CD4-positive, alpha-beta T cell treated with Interleukin-15 for 4 hours (primary cell): ENCODE measurements around the gene NKAPD1.
"Not testable (repeated sequence)": the region's sequence is repeated elsewhere in the genome, so short reads cannot be mapped to it uniquely, and the experiment has no call there.

Experiments
- DNase-seq: peaks from one replicate; pipeline ENCODE4 v3.0.0-alpha.2; 2020; ENCODE audit warnings: low spot score

Gene NKAPD1

DNA sequence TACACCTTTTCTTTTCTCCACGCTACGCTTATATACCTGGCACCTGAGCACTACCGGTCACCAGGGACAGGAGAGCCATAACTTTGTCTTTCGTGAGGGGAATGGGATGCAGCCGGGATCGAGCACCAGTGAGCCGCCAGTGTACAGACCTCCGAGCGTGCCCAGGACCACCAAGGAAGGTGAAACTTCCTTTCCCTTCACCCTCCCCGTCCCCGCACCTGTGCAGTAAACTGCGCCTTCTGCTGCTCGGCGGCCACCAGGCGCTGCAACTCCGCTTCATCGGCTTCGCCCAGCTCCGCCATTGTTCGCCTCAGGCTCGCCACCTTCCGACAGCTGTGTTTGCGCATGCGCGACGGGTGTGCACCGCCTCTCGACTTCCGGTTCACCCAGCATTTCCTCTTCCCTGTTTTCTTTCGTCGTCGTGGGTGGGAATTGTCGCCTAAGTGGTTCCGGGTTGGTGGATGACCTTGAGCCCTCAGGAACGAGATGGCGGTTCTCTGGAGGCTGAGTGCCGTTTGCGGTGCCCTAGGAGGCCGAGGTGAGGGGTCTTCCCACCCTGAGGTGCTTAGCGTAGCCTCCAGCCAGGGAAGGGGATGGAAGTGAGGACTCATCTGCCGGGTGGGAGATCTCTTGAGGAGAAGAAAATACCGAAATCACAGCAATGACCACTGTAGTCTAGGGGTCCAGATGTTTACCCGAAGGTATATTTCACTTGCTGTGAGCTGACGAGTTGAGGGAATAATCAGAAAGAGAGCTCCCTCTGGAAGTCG is 12.5 kb downstream of the NKAPD1 start, which contains the start of the genes SDHD and TIMM8B:
SDHD (plus strand) TSS at position 452 of the 770 bp plus-strand sequence; CDS start at position 487, 35 bp downstream.
TIMM8B (minus strand) TSS at position 335 of the 770 bp plus-strand sequence; CDS start at position 302, 33 bp downstream.
- DNase-seq: peak; percentile 97

DNA sequence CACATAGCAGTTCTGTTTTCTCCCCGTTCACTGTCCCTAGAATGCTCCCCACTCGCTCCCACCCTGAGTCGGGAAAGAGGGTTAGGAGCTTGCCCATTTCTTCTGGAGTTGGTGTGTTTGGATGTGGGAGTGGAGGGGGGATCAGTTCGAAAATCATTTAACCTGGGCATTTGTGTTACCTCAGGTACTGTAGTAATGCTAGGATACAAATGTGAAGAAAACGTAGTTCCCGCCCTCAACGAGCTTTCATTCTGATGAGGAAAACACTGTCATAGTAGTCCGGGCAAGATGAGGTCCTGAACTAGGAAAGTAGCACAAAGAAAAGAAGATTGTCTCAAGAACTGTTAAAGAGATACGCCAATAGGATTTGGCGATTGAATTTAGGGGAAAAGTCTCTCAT is 13.1 kb downstream of the NKAPD1 start:
- DNase-seq: no peak

DNA sequence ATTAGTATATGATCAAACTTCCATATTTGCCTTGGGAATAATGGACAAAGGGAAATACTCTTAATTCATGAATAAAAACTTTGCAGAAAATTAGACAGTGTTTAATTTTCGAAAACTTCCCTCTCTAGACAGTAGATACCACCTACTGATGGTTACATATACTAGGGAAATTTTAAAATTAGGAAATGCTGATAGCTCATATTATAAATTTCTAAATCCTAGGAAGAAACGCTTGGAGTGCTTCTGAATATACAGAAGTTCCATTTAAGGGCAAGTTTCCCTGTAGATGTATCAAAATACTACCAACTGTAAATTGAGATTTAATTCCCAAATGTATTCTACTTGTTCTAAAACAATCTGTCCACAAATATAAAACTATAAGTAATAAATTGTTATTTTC is 21.2 kb downstream of the NKAPD1 start:
- not testable (repeated sequence) for DNase-seq

DNA sequence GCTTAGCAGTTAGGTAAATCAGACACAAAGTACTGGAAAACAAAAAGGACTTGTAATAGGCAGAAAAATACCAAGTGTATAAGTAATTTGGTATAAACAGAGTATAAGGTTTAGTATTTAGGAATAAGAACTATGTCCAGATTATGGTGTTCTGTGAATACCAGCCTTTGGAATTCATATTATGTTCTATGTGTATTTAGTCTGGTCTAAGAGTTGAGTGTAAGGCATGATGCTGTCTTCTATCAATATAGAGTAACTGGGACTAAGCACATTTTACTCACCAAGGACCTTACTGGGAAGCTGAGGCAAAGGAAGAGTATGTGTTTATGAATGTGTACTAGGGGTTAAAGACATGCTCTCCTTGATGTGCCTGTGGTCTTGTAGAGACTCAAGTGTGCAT is 22.1 kb downstream of the NKAPD1 start:
- DNase-seq: no peak

DNA sequence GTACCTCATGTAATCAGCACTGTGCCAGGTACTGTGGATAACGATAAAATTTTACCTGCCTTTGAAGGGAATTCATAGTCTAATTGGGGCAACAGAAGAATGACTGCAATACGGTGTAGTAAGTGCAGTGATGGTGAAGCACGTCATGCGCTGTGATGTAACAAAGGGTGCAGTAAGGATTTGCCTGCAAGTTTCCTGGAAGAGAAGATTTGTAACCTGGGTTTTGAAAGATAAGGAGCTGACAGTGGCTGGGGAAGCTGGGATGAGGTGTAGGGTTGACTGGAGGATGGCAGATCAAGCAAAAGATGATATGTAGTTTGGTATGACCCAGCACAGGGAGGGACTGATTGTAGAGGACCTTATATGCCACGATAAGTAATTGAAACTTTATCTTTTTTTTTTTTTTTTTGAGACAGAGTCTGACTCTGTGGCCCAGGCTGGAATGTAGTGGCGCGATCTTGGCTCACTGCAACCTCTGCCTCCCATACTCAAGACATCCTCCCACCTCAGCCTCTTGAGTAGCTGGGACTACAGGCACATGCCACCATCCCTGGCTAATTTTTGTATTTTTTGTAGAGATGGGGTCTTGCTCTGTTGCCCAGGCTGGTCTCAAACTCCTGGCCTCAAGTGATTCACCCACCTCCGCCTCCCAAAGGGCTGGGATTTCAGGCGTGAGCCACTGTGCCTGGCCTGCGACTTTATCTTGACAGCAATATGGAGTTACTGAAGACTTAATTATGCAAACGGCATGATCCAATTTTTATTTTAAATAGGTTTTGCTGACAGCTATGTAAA is 23.8 kb downstream of the NKAPD1 start:
- no peak for DNase-seq

DNA sequence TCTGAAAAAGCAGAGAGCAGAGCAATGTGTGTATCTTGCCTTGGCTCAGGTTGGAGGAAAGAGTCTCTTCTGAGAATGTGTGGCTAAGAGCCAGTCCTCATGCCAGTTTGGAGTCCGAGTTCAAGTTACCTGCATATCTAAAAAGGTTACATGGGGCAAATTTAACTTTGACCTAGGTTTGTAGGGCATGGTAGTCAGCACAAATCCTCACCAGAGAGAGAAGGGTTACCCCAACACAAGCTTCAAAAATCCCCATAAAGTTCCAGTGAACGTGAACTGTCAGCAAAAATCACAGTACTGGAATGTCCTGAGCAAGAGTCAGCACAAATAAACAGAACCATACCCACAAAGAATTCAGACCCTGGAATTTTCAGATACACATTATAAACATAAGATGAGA is 26.4 kb downstream of the NKAPD1 start:
- DNase-seq: no peak

DNA sequence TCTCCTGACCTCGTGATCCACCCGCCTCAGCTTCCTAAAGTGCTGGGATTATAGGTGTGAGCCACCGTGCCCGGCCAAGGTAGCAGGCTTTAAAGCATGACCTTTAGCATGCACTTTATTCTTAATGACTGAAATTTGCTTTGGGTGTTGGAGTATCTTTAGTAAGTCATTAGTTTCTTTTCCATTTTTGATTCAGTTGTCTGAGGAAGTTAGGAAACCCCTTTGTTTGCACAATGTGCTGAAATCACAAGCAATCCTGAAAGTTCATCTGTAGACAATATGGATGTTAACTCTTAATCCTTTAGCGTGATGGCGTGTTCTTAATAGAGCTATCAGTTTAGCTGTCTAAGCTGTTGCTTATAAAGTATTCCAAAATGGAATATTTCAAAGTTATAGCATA is 29.3 kb downstream of the NKAPD1 start:
- DNase-seq: no peak

DNA sequence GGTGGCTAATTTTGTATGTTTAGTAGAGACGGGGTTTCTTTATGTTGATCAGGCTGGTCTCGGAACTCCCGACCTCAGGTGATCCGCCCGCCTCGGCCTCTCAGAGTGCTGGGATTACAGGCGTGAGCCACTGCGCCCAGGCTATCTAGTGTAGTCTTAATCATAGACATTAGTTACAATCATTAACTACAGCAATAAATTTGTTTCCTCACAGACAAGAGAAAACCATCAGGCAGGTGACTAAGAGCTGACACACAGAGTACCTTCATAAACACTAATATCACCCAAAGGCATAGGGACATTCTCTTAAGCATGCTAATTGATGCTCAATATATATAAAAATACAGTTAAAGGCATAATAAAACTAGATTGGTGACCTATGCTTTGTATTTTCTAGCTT is 32.0 kb downstream of the NKAPD1 start:
- no peak for DNase-seq

DNA sequence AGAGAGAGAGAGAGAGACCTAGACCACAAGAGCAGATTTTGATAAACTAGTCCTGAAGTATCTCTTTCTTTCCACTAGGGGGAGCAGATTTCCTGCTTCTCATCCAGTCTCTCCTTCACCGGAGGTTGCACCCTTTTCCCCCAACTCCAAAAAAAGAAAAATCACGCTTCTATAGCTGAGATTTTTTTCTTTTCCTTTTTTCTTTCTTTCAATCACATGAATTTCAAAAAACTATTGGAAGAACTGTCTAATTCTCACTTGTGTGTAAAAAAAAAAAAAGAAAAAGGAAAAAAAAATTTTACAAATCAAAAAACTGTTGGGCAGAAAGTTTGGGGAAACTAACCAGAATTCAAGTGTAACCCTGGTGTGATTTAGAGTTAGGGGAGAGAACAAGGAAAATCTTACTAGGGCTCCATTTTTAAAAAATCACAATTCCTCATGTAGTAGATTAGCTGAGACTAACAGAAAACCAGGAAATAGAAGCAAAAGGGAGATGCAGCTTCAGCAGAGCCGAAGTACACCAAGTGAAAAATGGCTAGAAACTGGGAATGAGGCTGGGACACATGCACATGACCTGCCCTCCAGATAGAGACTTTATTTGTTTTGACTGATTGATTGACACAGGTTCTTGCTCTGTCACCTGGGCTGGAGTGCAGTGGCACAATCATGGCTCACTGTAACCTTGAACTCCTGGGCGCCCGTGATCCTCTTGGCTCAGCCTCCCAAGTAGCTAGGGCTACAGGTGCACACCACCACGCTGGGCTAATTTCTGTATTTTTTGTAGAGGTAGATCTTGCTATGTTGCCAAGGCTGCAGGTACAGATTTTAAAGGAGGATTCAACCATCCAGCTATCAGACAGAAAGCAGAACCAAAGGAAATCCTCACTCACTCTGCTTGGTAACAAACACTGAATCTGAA is 39.7 kb downstream of the NKAPD1 start:
- peak; percentile 35 for DNase-seq

DNA sequence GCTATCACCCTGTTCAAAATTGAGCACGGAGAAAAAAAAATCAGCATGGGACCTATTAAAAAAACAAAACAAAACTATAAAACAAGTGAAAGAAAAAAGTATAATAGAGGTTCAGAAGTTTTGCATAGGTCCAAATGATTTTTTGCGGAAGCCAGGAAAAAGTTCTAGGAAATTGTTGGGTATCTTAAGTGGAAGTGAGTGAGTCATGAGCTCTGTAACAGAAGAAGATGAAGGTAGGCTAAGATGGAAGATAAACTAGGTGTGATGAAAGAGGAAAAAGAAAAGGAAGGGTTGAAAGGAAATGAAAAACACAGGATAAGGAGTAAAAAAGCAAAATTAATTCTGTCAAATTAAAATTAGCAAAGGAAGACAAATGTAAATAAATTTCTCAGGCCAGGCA is 40.4 kb downstream of the NKAPD1 start:
- DNase-seq: no peak

DNA sequence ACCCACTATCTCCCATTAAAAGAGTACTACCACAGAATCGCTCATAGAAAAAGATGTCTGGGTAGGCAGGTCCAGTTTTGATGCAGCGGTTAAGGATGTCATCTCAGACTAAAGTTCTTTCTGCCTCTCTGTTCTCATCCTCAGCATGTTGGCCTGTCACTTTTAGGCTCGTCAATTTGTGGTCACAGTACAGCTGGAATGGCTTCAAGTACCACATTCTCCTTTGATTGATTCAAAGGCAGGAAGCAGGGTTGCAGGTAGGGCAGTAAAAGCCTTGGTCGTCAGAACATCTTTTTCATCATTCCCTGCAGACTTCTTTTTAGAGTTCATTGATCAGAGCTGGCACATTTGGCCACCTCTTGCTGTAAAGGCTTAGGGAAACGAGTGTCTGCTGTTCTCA is 41.3 kb downstream of the NKAPD1 start:
- DNase-seq: no peak

DNA sequence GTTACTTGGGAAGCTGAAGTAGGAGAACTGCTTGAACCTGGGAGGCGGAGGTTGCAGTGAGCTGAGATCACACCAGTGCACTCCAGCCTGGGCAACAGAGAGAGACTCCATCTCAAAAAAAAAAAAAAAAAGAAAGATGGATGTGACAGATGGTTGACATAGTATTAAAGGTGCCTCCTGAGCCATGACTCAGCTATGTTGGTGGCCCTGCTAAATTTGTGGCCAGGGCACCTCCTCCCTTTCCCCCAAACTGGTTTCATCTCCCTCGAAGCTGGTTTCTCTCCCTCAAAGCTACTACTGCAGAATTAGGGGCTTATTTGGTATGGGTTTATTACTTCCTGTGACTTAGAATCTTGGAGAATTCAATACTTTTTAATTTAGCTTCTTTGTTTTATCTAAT is 44.1 kb downstream of the NKAPD1 start:
- no peak for DNase-seq

DNA sequence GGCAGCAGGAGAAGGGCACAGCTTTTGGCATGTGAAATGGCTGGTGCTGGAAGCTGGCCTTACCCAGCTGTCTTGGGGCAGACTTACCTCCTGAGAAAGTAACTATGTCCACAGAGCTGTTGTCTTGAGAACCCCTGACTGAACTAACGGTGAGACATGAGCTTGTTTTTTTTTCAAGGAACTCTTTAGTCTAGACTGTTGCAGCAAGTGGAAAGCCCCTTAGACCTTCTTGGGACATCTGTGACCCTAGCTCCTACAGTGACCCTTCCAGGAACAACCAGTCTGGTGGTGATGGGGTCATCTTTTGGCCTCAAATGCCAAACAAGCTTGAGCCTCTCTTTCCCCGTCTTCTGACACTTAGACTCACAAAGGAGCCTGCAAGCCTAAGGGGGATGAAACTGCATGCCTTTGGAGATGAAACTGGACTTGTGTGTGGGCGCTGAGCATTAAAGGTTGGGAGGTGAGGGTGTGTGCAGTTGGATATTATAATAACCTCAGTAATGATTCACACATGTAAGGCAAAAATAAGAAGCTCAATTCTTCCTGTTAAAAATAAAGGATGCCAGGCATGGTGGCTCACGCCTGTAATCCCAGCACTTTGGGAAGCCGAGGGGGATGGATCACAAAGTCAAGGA is 48.0 kb downstream of the NKAPD1 start:
- no peak for DNase-seq

DNA sequence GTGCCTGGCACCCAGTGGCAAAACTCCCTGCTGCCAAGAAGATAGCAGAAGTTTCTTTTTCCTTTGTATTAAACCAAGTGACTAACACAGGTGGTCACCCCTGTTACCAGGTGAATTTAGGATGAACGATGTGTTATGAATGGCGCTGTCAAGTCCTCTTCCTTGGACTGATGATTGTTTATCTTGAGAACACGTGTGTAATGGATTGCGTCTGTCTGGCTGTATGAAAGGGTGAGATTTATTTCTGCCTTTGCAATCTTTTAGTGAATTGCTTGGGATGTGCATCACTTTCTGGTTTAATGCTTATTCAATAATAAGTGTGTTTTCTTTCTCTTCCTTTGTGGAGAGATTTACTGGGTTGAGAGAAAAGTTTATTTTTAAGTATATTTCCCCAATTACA is 49.0 kb downstream of the NKAPD1 start:
- DNase-seq: no peak

DNA sequence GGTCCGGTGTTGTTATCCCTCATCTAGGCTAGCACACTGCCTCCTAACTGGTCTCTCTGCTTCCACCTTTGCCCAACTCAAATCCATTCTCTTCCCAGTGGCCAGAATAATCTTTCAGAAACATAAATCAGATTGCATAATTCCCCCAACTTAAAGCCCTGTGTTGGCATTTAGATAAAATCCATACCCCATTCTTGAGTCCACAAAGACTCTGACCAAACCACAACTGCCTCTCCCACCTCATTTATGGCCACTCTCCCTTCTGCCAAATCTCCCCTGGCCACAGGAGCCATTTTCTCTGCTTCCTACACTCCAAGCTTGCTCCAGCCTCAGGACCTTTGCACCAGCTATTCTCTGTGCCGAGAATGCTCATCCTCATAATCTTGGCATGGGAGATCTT is 53.0 kb downstream of the NKAPD1 start:
- DNase-seq: no peak

DNA sequence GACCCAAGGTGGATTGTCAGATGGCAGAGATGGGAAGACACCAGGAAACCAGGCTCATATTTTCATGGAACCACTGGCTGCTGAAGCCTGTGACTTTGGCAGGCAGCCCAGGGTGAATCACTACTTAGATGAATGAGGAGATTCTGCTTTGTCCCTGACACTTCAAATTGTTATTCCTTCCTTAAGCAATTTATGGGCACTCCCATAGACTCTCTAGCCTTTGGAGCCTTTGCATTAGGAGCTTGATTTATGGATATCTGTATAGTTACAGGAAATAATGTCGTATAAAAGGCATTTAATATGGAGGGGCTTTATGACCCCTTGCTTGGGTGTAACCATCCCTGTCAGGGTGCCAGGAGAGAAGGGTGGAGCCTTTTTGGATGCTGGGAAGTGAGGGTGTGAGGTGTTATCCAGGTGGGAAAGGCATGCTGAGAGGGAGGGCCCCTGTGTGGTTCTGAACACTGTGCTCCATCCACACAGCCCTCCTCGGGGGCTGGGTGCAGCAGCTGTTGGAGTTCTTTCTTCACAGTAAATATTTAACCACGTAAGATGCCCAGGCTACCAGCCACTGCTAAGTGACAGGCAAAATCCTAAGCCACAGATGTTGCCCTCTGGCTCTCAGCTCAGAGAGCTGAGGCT is 54.5 kb downstream of the NKAPD1 start:
- DNase-seq: no peak

DNA sequence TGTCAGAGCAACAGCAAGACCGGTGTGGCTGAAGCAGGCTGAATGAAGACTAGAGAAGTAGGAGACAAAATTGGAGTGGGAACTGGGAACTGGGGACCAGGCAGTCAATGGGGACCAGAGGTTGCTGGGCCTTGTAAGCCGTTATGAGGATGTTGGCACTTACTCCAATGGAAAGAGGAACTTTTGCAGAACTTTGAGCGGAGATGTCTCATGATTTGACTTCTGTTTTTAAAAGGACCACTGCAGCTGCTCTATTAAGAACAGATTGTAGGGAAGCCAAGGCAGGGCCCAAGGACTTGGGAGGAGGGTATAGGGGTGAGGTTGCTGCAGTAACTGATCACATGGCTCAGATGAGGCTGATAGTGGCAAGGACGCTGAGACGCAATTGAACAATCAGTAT is 55.6 kb downstream of the NKAPD1 start:
- no peak for DNase-seq

DNA sequence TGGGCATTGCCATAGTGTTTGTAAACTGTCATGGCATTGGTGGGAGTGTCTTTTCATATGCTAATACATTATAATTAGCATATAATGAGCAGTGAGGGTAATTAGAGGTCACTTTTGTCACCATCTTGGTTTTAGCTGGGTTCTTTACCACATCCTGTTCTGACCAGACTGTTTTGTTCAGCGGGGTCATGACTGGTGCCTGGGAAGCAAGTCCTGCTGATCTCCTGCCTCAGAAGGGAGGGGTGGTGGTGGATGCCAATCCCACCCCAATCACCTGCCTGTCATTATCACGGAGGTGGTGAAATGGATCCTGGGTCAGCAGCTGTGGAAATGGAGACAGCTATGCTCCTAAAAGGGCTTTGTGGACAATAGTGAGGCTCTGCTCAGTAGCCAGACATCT is 58.6 kb downstream of the NKAPD1 start:
- DNase-seq: no peak

DNA sequence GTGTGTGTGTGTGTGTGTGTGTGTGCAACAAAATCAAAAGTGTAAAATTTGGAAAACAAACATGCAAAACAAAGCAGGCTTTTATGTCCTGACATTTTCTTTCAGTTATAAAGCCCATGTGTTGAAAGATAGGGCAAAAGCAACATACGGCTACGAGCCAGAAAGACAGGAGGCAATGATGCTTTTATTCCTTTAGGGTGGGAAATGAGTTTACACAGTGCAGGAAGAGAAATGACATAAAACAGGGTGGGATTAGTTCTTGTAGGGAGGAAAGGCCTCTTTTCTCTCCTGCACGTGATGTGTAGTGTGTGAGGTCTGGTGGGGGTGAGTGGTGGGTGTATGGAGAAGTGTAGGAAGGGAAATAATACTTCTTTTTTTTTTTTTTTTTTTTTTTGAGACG is 60.4 kb downstream of the NKAPD1 start:
- no peak for DNase-seq
